IMR-90 (cell line): ENCODE data around the gene HOXD3.

Source experiments
- CEBPB ChIP-seq: IDR thresholded peaks from 2 replicates; pipeline ENCODE4 v1.6.1; 2012; ENCODE audit warnings: low read depth, low read length, improper control_type of control experiment
- CTCF ChIP-seq: conservative IDR thresholded peaks from 2 replicates; pipeline ENCODE4 v1.5.1; 2012; ENCODE audit warnings: mild to moderate bottlenecking, low read depth, low read length, improper control_type of control experiment
- POLR2A ChIP-seq: IDR thresholded peaks from 2 replicates; pipeline ENCODE4 v1.6.1; 2012; ENCODE audit warnings: mild to moderate bottlenecking, low read depth, low read length
- RAD21 ChIP-seq: IDR thresholded peaks from 2 replicates; pipeline ENCODE4 v1.6.1; 2012; ENCODE audit warnings: low read length, improper control_type of control experiment
- RFX5 ChIP-seq: IDR thresholded peaks from 2 replicates; pipeline ENCODE4 v1.8.0; 2012; ENCODE audit warnings: low read depth, mild to moderate bottlenecking, low read length, moderate library complexity
- TF ChIP-seq, protein P1 (sequence below): fragments of 150-350 bp; IDR thresholded peaks from 2 replicates; pipeline ENCODE4 v1.6.1; 2016; ENCODE audit warnings: low read depth, mild to moderate bottlenecking, low read length, moderate library complexity, borderline replicate concordance
- TF ChIP-seq, protein P2 (sequence below): fragments of 150-350 bp; IDR thresholded peaks from 2 replicates; pipeline ENCODE4 v1.6.1; 2017; ENCODE audit warnings: mild to moderate bottlenecking, antibody characterized with exemption, low read length, low read depth

GRCh38 chr2:176171351-176172006 is 14.4 kb downstream of the HOXD3 start:
- TF ChIP-seq CTCF = no peak
- no peak for TF ChIP-seq RAD21
- TF ChIP-seq POLR2A = no peak
- no peak for TF ChIP-seq CEBPB
- TF ChIP-seq, protein P1, sequence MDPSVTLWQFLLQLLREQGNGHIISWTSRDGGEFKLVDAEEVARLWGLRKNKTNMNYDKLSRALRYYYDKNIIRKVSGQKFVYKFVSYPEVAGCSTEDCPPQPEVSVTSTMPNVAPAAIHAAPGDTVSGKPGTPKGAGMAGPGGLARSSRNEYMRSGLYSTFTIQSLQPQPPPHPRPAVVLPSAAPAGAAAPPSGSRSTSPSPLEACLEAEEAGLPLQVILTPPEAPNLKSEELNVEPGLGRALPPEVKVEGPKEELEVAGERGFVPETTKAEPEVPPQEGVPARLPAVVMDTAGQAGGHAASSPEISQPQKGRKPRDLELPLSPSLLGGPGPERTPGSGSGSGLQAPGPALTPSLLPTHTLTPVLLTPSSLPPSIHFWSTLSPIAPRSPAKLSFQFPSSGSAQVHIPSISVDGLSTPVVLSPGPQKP = no peak
- TF ChIP-seq, protein P2, sequence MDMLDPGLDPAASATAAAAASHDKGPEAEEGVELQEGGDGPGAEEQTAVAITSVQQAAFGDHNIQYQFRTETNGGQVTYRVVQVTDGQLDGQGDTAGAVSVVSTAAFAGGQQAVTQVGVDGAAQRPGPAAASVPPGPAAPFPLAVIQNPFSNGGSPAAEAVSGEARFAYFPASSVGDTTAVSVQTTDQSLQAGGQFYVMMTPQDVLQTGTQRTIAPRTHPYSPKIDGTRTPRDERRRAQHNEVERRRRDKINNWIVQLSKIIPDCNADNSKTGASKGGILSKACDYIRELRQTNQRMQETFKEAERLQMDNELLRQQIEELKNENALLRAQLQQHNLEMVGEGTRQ = no peak
- TF ChIP-seq RFX5 = no peak
